Hippocampal formation (tissue), 2 donors: ENCODE data around the gene HOXA13.

Source experiments
- DNase-seq, 2 donors: peaks; one replicate each; lab custom pipeline; 2025; lab: John Stamatoyannopoulos, UW

HOXA13 gene

DNA sequence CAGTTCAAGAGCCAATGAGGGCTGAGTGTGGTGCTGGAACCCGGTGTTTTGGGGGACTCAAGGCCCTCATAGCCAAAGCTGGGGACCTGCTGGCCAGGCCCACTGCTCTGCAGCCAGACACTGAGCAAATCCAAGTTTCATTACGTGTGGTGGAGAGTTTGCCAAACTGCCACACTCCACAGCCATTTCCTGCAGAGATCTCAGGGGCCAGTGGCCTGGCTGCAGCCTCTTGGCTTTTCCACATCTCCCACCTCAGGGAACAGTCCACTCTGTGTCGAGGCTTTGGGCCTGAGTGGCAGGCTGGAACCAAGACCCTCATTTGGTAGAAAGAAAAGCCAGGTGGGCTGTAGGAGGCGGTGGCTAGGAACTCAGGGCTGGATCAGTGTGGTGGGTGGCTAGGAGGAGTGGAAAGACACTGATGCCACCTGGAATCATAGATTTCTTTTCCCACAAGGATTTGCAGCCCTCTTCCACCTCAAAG is 18.1 kb downstream of the HOXA13 start:
- DNase-seq: no peak

DNA sequence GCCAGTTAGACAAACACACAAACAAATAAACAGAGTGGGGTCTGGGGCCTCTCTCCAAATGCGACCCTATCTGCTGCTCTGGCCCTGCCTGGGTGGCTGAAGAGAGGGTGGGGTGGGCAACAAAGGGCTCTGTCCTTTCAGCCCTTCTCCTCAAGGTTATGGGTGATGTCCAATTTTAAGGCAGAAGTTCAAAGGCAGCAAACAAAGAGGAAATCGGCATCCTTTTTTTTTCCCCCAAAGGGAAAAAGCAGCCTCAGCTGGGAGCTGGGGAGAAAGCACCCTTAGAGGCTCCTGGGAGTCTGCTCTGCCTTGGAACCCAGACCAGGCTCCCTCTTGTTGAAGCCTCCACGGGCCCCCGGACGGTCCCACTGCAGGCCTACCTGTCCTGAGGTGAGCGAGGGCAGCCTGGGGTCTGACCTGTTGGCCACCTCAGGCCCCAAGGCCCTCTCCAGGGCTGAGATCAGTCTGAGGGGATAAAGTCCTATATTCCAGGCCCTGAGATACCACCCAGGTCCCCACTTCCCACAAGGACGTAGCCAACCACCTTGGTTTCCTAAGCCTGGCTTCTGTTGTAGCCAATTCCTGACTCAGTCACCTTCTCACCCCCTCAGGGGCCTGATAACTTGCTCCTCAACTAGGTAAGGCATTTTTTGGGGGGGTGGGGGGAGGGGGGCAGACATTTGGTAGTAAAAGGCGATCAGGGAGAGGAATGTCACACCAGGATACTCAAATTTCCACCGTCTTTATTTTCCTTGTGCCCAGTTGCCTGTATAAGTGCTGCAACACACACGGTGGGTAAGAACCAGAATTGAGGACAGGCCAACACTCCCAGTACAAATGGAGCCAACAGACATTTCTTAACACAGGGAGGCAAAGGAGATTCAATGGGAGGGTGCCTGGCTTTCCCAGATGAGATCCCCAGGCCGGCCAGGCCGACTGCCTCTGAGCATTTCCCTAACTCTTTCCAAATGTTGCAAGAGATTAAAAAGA is 19.2 kb downstream of the HOXA13 start:
- no peak for DNase-seq

DNA sequence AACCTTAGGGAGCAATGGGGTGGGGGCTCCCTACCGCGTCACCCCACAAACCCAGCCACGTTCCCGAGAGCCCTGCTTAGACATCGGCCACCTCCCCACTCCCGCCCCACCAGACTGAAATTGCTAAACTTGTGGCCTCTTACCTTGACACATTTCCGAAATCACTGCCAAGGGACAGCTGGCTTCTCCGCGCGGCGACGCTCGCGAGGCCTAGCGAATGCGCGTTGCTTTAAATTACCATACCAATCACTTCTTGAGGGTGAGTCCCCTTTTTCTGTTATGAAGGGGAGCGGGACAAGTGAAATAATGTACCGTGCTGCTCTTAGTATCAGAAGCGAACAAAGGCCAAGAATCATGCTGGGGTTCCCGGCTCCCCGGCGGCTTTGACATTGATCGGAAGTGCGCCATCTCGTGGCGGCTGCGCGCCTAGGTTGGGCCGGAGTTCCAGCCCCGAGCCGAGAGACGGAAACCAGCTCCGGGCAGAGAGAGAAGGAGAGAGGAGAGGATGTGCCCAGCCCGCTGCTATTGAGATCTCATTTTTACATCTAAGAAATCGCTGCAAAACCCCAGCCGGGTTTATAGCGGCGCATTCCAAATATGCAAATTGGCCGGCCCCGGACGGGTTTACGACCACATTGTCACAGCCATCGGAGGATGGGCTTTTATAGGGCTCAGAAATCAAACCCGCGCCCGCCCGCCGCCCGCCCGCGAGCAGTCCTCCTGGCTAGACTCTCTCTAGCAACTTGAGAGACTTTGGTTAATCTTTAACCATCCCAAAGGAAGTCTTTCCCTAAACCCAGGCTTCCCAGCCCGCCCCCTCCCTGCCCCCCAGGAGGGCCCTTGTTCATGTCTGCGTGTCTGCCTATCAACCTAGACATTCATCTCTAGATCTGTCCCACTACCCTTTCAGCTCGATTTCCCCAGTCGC is 20.1 kb downstream of the HOXA13 start:
- DNase-seq: no peak

- no peak for DNase-seq
Observed at GRCh38 chr7:27179030-27179429, 20.9 kb downstream of the HOXA13 start.

DNA sequence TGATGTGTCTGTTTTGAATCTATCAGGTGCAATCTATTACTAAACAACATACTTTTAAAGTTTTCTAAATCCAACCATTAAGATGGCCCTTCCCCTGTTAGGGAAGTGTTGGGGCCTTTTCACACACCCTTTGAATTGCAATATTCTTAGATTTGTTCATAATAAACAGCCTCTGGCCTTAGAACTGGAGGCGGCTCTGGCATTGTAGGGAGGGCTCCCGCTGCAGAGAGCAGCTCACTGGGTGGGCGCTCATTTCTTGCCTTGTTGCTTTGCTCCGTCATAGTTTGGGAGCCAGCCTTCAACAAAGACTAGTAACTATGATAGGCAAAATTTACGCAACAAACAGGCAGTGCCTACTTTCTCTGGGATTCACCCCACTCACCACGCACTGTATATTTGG is 21.5 kb downstream of the HOXA13 start:
- DNase-seq: no peak

DNA sequence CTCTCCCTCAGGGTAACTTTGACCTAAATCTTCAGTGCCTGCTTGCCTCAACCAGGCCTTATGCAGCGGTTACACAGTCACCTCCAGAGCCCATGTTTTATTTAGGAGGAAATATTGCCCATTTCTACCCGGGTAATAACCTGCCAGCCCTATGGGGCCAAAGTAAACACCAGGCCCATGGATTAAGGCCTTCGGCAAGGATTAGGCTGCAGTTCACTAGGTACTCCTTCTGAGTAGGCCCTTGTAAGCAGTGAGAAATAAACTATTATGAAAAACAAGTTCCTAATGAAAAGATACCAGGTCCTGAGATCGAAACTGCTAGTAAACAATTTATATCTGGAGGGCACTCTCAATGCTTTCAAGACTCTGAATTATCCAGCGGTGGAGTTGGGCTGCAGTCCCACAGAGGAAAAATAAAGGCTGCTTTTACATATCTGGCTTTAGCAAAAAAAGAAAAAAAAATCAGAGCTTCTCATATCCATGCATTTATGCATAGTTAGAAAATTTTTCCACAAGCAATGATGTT is 22.0 kb downstream of the HOXA13 start:
- no peak for DNase-seq

DNA sequence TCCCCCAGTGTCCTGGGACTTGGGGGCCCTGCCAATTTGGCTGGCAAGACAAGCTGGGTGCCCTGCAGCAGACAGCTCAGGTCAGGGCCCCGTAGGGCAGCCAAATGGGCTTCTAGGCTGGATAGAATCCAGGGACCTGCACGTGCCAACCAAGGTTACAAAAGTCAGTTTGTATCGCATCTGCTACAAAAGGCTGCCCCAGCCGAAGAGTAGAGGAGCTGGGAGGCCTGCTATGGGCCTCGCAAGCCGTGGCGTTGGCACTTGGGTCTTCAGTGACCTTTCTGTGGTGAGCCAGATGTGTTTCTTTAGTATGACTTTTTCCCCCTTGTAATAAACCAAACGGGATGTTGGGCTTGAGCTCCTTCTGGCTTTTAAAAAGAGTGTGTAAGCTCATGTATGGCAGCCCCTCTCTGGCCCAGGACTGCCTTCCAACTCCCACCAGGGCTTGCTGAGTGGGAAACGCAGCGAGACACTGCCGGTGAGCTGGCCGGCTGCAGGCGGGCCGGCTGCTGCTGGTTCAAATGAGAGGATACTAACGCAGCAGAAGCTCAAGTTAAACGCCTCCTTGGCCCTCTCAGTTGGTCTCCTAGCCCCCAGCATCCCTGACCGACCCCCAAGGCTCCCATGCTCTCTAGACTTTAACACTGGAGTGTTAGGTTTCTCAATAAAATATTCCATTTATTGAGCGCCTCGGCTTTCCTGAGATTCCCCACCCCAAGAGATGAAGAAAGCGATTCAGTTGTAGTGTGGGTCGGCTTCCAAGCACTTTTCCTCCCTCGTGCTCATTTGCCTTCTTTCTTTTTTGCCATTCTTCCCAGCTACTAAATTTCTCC is 22.7 kb downstream of the HOXA13 start:
- DNase-seq: no peak

DNA sequence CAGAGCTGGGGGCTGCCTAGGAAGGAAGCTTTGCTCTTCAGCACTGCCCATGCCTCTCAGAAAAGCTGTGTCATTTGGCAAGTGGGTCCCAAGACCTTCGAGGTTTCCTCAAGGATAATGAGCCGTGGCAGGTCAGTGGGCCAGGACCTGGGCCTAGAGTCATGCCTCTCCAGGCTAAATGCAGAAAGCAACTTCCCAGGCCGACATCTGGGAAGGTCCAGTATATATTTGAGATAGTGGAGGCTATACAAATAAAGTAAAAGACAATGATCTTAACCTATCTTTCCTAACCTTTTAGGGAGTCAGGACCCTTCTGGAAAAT is 23.4 kb downstream of the HOXA13 start:
- no peak for DNase-seq

- DNase-seq: no peak
Observed at GRCh38 chr7:27175626-27176523, 24.0 kb downstream of the HOXA13 start.

- DNase-seq: no peak
Observed at GRCh38 chr7:27174874-27175625, 24.8 kb downstream of the HOXA13 start.

DNA sequence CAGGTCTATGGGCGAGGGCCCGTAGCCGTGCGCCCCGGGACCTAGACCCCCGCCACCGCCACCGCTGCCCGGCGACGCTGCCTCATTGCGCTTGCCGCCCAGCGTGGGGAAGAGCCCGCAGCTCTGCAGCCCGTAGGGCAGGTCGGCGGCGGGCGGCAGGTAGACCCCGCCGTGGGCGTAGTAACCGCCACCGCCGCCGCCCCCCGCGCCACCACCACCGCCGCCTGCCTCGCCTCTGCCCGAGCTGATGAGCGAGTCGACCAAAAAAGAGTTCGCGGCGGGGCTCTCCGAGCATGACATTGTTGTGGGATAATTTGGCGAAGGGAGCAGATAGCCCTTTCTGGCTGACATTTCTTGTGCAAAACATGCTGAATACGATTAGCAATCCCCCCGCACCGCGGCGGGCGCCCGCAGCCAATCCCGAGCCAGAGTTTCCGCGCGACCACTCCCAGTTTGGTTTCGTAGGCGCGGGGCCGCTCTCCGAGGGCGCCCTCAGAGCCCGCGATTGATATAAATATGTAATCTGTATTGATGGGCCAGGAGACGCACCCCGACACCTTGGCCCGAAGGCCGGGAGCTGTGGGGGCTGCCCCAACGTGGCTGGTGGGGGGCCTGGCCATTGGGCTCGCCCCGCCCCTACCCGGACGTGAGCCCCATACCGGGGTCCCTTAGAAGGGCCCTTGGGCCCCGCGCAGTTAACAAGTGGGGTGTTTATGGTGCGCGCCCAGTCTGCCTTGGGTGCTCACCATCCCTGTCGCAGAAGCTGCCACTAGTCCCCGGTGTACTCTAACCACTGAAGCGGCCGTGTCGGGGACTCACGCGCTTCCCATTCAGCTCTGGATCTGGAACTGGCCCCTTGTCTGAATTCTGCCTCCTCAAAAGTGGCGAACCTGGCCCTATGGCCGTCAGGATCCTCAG is 25.7 kb downstream of the HOXA13 start, which contains the start of gene HOXA10:
Gene HOXA10, minus strand, starts transcription at position 365 of the 918 bp plus-strand sequence. Its CDS starts 14 bp downstream, at position 351.
- DNase-seq: no peak

GRCh38 chr7:27173511-27173955 is 26.4 kb downstream of the HOXA13 start:
- no peak for DNase-seq

DNA sequence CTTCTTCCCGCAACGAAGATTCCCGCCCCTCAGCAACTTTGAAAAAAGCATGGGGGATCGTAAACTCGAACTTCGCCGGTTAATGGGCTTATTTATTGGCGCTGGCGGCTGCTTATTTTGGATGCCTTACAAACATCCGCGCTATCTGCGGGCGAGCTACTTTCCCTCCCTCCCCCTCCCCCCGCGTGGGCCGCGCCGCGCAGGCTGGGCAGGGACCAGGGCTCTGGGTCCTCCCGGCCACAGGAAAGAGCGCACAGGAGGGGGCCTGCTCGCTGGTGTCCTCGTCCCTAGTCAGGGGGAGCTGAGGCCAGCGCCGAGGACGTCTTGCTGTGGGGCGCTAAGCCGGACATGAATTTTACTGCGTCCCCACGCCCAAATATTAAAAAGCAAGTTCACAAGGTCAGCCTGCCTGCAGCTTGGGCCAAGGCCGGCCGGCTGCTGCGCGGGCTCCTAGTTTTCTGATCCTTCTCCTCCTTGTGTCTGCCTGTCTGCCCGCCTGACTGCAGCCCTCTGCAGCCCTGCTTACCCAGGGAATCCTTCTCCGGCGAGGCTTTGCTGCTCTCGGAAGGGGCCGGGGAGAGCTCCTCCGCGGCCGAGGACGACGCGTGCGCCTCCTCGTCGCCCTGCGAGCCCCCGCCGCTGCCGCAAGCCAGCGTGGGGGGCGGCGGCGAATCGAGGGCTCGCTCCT is 26.9 kb downstream of the HOXA13 start:
- DNase-seq: no peak

- DNase-seq: no peak
Observed at GRCh38 chr7:27172315-27172774, 27.5 kb downstream of the HOXA13 start.

DNA sequence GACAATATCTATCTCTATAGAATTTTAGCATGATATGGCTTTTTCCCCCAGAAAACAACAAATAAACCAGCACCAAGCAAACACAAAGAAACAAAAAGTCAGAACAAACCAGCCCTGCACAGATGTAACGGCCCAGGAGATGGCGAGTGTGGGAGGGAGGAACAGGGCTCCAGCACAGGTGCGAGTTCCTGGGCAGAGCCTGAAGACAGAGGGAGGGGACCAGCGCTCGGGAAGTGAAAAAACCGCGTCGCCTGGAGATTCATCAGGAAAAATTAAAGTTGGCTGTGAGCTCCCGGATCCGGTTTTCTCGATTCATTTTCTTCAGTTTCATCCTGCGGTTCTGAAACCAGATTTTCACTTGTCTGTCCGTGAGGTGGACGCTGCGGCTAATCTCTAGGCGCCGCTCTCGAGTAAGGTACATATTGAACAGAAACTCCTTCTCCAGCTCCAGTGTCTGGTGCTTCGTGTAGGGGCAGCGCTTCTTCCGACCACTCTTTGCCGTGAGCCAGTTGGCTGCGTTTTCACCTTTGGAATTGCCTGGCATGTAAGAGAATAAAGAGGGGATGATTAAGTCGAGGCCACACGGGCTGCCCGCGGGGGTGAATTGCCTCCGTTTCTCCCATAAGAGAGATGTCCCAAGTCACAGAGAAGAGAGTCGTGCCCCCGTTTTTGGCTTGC is 28.1 kb downstream of the HOXA13 start:
- no peak for DNase-seq

DNA sequence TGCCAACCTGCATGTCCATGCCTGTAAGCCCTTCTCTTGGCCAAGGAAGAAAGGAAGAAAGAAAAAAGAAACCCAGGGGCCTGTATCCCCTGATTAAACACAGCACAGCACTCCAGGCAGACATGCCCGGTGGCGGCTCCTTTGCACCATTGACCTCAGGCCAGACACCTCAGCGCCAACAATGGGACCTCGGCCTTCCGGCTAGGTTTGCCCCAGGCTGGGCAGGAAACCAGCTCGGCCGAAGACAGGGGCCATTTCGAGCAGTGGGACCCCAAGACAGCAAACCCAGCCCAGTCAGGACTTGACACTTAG is 28.6 kb downstream of the HOXA13 start:
- DNase-seq: no peak
